Measurements from ENCODE around the gene AP1S3.

The AP1S3 gene

GRCh38 chr2:223786236-223786635 is 51.1 kb downstream of the AP1S3 start:
- ATAC-seq, result no peak
- no peak for TF ChIP-seq PATZ1 (CRISPR knock-in tag; IDR thresholded peaks at IDR 0.05; ENCODE audit: borderline replicate concordance)
- no peak for TF ChIP-seq SNAI2 (CRISPR knock-in tag; IDR thresholded peaks at IDR 0.05)
- no peak for TF ChIP-seq BACH2 (CRISPR knock-in tag; IDR thresholded peaks at IDR 0.05; ENCODE audit: borderline replicate concordance)
- TF ChIP-seq ZNF565 (CRISPR knock-in tag; conservative IDR thresholded peaks at IDR 0.05; ENCODE audit: low read depth), result no peak
- TF ChIP-seq TSHZ2 (CRISPR knock-in tag; IDR thresholded peaks at IDR 0.05), result no peak
- TF ChIP-seq ZNF70 (CRISPR knock-in tag; IDR thresholded peaks at IDR 0.05), result no peak
- TF ChIP-seq, protein P1, sequence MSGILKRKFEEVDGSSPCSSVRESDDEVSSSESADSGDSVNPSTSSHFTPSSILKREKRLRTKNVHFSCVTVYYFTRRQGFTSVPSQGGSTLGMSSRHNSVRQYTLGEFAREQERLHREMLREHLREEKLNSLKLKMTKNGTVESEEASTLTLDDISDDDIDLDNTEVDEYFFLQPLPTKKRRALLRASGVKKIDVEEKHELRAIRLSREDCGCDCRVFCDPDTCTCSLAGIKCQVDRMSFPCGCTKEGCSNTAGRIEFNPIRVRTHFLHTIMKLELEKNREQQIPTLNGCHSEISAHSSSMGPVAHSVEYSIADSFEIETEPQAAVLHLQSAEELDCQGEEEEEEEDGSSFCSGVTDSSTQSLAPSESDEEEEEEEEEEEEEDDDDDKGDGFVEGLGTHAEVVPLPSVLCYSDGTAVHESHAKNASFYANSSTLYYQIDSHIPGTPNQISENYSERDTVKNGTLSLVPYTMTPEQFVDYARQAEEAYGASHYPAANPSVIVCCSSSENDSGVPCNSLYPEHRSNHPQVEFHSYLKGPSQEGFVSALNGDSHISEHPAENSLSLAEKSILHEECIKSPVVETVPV (CRISPR knock-in tag; IDR thresholded peaks at IDR 0.05), result no peak
- TF ChIP-seq ARNTL (CRISPR knock-in tag; IDR thresholded peaks at IDR 0.05; ENCODE audit: borderline replicate concordance, low read depth), result no peak
- TF ChIP-seq ZNF8 (CRISPR knock-in tag; IDR thresholded peaks at IDR 0.05), result no peak
- TF ChIP-seq GLIS3 (CRISPR knock-in tag; IDR thresholded peaks at IDR 0.05), result no peak
- TF ChIP-seq ISL1 (CRISPR knock-in tag; IDR thresholded peaks at IDR 0.05), result no peak
- TF ChIP-seq ZFP30 (CRISPR knock-in tag; IDR thresholded peaks at IDR 0.05), result no peak
- no peak for TF ChIP-seq TCF4 (CRISPR knock-in tag; IDR thresholded peaks at IDR 0.05; ENCODE audit: borderline replicate concordance)
- no peak for TF ChIP-seq PPARA (CRISPR knock-in tag; IDR thresholded peaks at IDR 0.05; ENCODE audit: borderline replicate concordance)
- TF ChIP-seq CSDC2 (CRISPR knock-in tag; IDR thresholded peaks at IDR 0.05), result no peak
- no peak for TF ChIP-seq TOX (CRISPR knock-in tag; IDR thresholded peaks at IDR 0.05; ENCODE audit: borderline replicate concordance)

DNA sequence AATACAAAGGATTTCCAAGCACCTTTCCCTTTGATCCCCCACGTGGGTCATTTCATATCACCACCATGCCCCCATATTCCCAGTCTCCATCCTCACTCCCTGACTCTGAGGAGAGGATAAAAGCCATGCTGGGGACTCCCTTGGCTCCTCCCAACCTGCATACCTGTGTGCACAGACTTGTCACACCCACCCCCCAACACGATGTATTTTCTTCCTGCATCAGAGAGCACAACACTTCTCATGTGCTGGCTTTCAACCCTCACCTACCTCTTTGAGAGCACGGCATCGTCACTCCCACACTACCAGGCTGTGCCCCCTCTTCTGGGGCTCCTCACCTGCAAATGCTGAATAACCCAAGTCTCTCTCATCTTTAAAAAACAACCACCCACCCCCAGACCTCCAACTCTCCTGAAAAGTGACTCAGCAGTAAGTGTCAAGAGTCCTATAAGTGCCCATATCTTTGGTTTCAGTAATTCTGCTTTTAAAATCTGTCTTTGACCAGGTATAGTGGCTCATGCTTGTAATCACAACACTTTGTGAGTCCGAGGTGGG is 53.1 kb downstream of the AP1S3 start:
- ATAC-seq, result no peak
- TF ChIP-seq ZNF565 (CRISPR knock-in tag; conservative IDR thresholded peaks at IDR 0.05; ENCODE audit: low read depth), result no peak
- TF ChIP-seq SNAI2 (CRISPR knock-in tag; IDR thresholded peaks at IDR 0.05), result no peak
- no peak for TF ChIP-seq OSR1 (CRISPR knock-in tag; IDR thresholded peaks at IDR 0.05)
- TF ChIP-seq ZFP30 (CRISPR knock-in tag; IDR thresholded peaks at IDR 0.05), result no peak
- no peak for TF ChIP-seq RARB (CRISPR knock-in tag; IDR thresholded peaks at IDR 0.05)
- no peak for TF ChIP-seq TCF4 (CRISPR knock-in tag; IDR thresholded peaks at IDR 0.05; ENCODE audit: borderline replicate concordance)
- no peak for TF ChIP-seq GLIS3 (CRISPR knock-in tag; IDR thresholded peaks at IDR 0.05)
- no peak for TF ChIP-seq ZNF8 (CRISPR knock-in tag; IDR thresholded peaks at IDR 0.05)
- no peak for TF ChIP-seq PPARA (CRISPR knock-in tag; IDR thresholded peaks at IDR 0.05; ENCODE audit: borderline replicate concordance)
- TF ChIP-seq, protein P1 (CRISPR knock-in tag; IDR thresholded peaks at IDR 0.05), result no peak
- no peak for TF ChIP-seq ZC3H10 (CRISPR knock-in tag; IDR thresholded peaks at IDR 0.05)

DNA sequence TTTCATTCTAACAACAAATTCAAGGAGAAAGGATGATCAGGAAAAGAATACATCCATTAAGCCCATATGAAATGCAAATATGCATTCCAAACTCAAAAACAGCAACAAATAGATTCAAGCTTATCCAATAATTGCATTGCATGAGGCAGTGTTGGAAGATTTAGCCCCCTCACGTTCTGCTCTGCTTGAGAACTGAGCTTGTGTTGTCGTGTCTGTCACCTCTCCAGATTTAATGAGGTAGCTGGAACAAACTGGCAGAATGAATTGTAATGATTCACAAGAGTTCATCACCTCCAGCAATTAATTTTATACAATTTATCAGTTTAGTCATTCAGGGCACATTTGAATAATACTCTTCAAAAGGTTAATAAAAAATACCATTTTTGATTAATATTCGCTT is 54.8 kb downstream of the AP1S3 start:
- ATAC-seq, result no peak
- TF ChIP-seq ZFP30 (CRISPR knock-in tag; IDR thresholded peaks at IDR 0.05), result no peak
- no peak for TF ChIP-seq ZC3H10 (CRISPR knock-in tag; IDR thresholded peaks at IDR 0.05)
- TF ChIP-seq CSDC2 (CRISPR knock-in tag; IDR thresholded peaks at IDR 0.05), result no peak
- no peak for TF ChIP-seq PPARA (CRISPR knock-in tag; IDR thresholded peaks at IDR 0.05; ENCODE audit: borderline replicate concordance)
- no peak for TF ChIP-seq ARNTL (CRISPR knock-in tag; IDR thresholded peaks at IDR 0.05; ENCODE audit: borderline replicate concordance, low read depth)
- TF ChIP-seq CREB5 (CRISPR knock-in tag; IDR thresholded peaks at IDR 0.05; ENCODE audit: low read depth), result no peak
- TF ChIP-seq BACH2 (CRISPR knock-in tag; IDR thresholded peaks at IDR 0.05; ENCODE audit: borderline replicate concordance), result no peak
- no peak for TF ChIP-seq ISL1 (CRISPR knock-in tag; IDR thresholded peaks at IDR 0.05)
- TF ChIP-seq, protein P1 (CRISPR knock-in tag; IDR thresholded peaks at IDR 0.05), result no peak
- TF ChIP-seq RARB (CRISPR knock-in tag; IDR thresholded peaks at IDR 0.05), result no peak
- TF ChIP-seq ZFP3 (CRISPR knock-in tag; IDR thresholded peaks at IDR 0.05), result no peak
- TF ChIP-seq OSR1 (CRISPR knock-in tag; IDR thresholded peaks at IDR 0.05), result no peak
- TF ChIP-seq GLIS3 (CRISPR knock-in tag; IDR thresholded peaks at IDR 0.05), result no peak
- TF ChIP-seq POU6F1 (CRISPR knock-in tag; IDR thresholded peaks at IDR 0.05; ENCODE audit: borderline replicate concordance, low read depth), result no peak
- no peak for TF ChIP-seq TOX (CRISPR knock-in tag; IDR thresholded peaks at IDR 0.05; ENCODE audit: borderline replicate concordance)
- TF ChIP-seq TCF4 (CRISPR knock-in tag; IDR thresholded peaks at IDR 0.05; ENCODE audit: borderline replicate concordance), result no peak

All from SK-N-SH treated with all-trans-retinoic acid at 6 μM for 48 hours (cell line).